ENCODE measurements around the gene PLAGL2. TPM values are rescaled to one million over a fixed set of nuclear protein-coding genes. Genes with fewer than 3 reads are reported as not detected.

The PLAGL2 gene
- total RNA-seq, 3 donors from 2014 or later, result 2.9 to 7.6 (median 4.3) TPM

DNA sequence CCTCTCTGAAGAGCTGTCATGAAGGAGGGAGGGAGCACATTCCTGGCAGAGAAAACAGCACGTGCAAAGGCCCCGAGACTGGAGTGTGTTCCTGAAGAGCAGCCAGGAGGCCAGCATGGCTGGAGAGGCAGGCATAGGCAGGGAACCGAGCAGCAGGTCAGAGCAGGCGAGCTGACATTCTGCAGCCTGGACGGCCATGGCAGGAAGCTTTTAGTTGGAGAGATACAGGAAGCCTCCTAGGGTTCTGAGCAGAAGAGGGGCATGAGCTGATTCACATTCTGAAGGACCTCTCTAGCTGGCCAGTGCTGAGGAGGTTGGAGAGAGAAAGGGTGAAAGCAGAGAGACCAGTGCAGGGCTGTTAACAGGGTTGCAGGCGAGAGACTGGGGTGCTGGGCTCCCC lies 29.9 kb upstream of the PLAGL2 start:
- Histone ChIP-seq H3K27ac (no peak overlapping the region), H3K4me3 (no peak overlapping the region), H3K36me3 (no peaks in the 10 kb centered on the region), H3K27me3 (no peaks in the 10 kb centered on the region), H3K4me1 (no peaks in the 10 kb centered on the region), H3K9me3 (no peaks in the 10 kb centered on the region)
- no peak for DNase-seq (ENCODE audit: low spot score in 2 of 2)
- TF ChIP-seq POLR2A (IDR thresholded peaks at IDR 0.05), result no peak
- no peak for TF ChIP-seq POLR2AphosphoS5 (IDR thresholded peaks at IDR 0.05)
- TF ChIP-seq, protein P1, sequence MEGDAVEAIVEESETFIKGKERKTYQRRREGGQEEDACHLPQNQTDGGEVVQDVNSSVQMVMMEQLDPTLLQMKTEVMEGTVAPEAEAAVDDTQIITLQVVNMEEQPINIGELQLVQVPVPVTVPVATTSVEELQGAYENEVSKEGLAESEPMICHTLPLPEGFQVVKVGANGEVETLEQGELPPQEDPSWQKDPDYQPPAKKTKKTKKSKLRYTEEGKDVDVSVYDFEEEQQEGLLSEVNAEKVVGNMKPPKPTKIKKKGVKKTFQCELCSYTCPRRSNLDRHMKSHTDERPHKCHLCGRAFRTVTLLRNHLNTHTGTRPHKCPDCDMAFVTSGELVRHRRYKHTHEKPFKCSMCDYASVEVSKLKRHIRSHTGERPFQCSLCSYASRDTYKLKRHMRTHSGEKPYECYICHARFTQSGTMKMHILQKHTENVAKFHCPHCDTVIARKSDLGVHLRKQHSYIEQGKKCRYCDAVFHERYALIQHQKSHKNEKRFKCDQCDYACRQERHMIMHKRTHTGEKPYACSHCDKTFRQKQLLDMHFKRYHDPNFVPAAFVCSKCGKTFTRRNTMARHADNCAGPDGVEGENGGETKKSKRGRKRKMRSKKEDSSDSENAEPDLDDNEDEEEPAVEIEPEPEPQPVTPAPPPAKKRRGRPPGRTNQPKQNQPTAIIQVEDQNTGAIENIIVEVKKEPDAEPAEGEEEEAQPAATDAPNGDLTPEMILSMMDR (IDR thresholded peaks at IDR 0.05), result no peak
- intact Hi-C loops (cut with DNase I; ENCODE audit: low total_unique reads), result no loop called here

DNA sequence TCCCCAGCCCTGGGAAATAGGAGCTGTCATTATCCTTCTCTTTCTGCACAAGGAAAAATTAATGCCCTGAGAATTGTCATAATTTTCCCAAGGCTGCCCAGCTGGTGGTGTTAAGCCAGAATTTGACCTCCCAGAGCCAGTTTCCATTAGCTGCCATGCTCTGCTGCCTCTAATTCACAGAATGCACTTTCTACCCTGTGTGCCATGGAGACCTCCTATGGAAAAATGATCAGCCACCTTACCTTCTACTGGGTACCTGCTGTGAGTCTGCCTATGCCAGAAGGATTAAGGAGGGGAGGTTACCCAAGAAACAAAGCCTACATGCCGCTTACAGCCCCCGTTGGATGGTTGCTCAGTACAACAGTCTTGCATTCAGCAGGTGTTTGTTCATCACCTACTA lies 29.3 kb upstream of the PLAGL2 start:
- no peak overlapping the region for H3K4me3 ChIP-seq
- intact Hi-C loops (cut with DNase I; ENCODE audit: low total_unique reads), result no loop called here
- TF ChIP-seq, protein P1 (IDR thresholded peaks at IDR 0.05), result no peak
- TF ChIP-seq POLR2A (IDR thresholded peaks at IDR 0.05) (no peak), POLR2AphosphoS5 (IDR thresholded peaks at IDR 0.05) (no peak)
- no peak for DNase-seq (ENCODE audit: low spot score in 2 of 2)
- H3K4me1 ChIP-seq, result no peaks in the 10 kb centered on the region
- H3K27ac ChIP-seq, result no peak overlapping the region
- H3K27me3 ChIP-seq, result no peaks in the 10 kb centered on the region
- H3K36me3 ChIP-seq, result no peaks in the 10 kb centered on the region
- no peaks in the 10 kb centered on the region for H3K9me3 ChIP-seq

DNA sequence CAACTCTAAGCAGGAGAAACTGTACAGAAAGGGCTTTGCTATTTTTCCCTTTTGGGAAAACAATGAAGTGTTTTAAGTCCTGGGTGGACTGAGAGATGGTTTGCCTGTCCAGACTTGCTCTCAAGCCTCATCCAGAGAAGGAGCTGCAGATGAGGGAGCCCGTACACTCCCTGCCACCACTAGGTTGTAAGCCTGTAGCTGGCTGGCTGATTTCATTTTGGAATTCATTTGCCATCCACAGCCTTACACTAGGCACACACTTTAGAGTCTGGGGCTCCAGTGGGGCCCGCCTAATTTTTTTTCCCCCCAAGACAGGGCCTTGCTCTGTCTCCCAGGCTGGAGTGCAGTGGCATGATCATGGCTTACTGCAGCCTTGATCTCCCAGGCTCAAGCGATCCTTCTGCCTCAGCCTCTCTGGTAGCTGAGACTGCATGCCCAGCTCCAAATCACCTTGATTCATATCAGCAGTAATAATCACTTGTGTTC lies 28.5 kb upstream of the PLAGL2 start:
- Histone ChIP-seq H3K9me3 (no peaks in the 10 kb centered on the region), H3K27ac (peak overlapping the region; percentile 48 to 54), H3K4me3 (no peak overlapping the region), H3K4me1 (no peaks in the 10 kb centered on the region), H3K27me3 (no peaks in the 10 kb centered on the region), H3K36me3 (no peaks in the 10 kb centered on the region)
- intact Hi-C loops (cut with DNase I; ENCODE audit: low total_unique reads), result no loop called here
- TF ChIP-seq POLR2A (IDR thresholded peaks at IDR 0.05) (no peak), POLR2AphosphoS5 (IDR thresholded peaks at IDR 0.05) (no peak)
- TF ChIP-seq, protein P1 (IDR thresholded peaks at IDR 0.05), result no peak
- DNase-seq (ENCODE audit: low spot score in 2 of 2), result peak in 1 of 2 donors; percentile 24

DNA sequence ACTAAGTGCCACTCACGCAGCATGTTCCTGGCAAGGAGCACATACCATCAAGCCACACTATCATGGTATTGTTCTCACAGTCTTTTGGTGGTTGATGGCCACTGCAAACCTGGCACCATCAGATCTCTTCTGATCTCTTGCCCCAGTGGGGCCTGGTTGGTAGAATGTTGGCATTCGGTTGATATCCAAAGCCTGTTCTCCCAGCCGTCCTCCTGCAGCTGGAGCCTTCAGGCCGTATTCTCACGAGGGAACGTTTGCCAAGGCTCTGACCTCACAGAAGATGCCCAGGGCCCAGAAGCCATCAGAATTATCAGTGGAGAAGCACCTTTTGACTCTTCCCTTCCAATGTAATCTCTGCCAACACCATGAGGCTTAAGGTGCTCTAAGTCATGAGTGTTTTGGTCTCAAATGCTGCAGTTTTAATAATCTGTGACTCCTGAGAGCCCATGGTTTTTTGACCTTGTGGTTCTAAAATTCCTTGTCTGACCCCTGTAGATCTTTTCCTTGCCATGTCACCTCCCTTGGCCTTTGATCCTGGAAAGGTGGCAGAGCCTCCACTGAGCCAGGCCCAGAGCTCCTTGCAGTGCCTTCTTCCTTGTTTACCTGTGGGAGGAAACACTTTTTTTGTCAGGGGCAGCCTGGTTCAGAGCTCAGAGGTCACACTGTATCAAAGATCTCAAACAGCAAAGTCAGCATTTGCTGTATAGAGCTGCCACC lies 27.9 kb upstream of the PLAGL2 start:
- H3K4me1 ChIP-seq, result no peaks in the 10 kb centered on the region
- peak overlapping the region; percentile 48 to 54 for H3K27ac ChIP-seq
- no peak overlapping the region for H3K4me3 ChIP-seq
- TF ChIP-seq, protein P1 (IDR thresholded peaks at IDR 0.05), result no peak
- TF ChIP-seq POLR2AphosphoS5 (IDR thresholded peaks at IDR 0.05) (no peak), POLR2A (IDR thresholded peaks at IDR 0.05) (no peak)
- no peaks in the 10 kb centered on the region for H3K27me3 ChIP-seq
- no peak for DNase-seq (ENCODE audit: low spot score in 2 of 2)
- intact Hi-C loops (cut with DNase I; ENCODE audit: low total_unique reads), result no loop called here
- no peaks in the 10 kb centered on the region for H3K9me3 ChIP-seq
- H3K36me3 ChIP-seq, result no peaks in the 10 kb centered on the region

DNA sequence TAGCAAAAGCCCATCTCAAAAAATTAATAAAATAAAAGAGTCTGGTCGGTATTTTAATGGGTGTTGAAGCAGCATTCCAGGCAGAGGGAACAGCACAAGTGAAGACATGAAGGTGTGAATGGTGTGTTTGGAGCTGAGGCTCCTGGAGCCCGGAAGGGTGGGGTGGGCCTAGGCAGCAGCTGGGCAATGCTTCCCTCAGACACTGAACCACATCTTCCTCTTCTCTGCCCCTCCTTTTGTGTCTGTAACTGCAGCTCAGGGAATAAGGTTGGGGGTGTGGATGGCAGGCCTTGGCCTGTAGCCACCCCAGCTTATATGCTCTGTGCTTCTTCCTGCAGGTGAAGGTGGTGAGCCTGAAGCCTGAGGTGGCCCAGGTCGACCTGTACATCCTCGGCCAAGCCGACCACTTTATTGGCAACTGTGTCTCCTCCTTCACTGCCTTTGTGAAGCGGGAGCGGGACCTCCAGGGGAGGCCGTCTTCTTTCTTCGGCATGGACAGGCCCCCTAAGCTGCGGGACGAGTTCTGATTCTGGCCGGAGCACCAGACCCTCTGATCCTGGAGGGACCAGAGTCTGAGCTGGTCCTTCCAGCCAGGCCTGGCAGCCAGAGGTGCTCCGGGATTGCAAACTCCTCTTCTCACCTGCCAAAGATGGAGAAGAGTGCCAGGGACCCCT lies 26.7 kb upstream of the PLAGL2 start:
- Histone ChIP-seq H3K4me1 (no peaks in the 10 kb centered on the region), H3K9me3 (no peaks in the 10 kb centered on the region), H3K27me3 (no peaks in the 10 kb centered on the region), H3K36me3 (no peaks in the 10 kb centered on the region), H3K4me3 (no peak overlapping the region), H3K27ac (no peak overlapping the region)
- DNase-seq (ENCODE audit: low spot score in 2 of 2), result no peak
- intact Hi-C loops (cut with DNase I; ENCODE audit: low total_unique reads), result no loop called here
- TF ChIP-seq POLR2AphosphoS5 (IDR thresholded peaks at IDR 0.05), result no peak
- no peak for TF ChIP-seq POLR2A (IDR thresholded peaks at IDR 0.05)
- TF ChIP-seq, protein P1 (IDR thresholded peaks at IDR 0.05), result no peak

Measured in breast epithelium (tissue), 4 donors.